Stimulated activated naive CD8-positive, alpha-beta T cell treated with anti-CD3 and anti-CD28 coated beads, Interleukin-15, Interleukin-2, amounts not matched to agents 100 ng/mL and 50 ng/mL, for 24 hours (primary cell): ENCODE data around the gene SYNGAP1.
A peak's percentile ranks its signal among the peaks of the same experiment; 100 is the strongest.
"Not testable (repeated sequence)": the region's sequence is repeated elsewhere in the genome, so short reads cannot be mapped to it uniquely, and the experiment has no call there.

Experiments
- H3K27ac Mint-ChIP-seq: one replicate; pipeline ENCODE4 v1.8.0; 2021; ENCODE audit warnings: mild to moderate bottlenecking, mixed read lengths
- H3K27me3 Mint-ChIP-seq: one replicate; pipeline ENCODE4 v1.8.0; 2021; ENCODE audit warnings: mixed read lengths
- H3K36me3 Mint-ChIP-seq: one replicate; pipeline ENCODE4 v1.8.0; 2021; ENCODE audit warnings: low read depth, mixed read lengths
- H3K4me1 Mint-ChIP-seq: one replicate; pipeline ENCODE4 v1.8.0; 2021; ENCODE audit warnings: low read depth, mixed read lengths
- H3K4me3 Mint-ChIP-seq: one replicate; pipeline ENCODE4 v1.8.0; 2021; ENCODE audit warnings: mild to moderate bottlenecking, mixed read lengths
- H3K9me3 Mint-ChIP-seq: one replicate; pipeline ENCODE4 v1.8.0; 2021; ENCODE audit warnings: mixed read lengths

Gene SYNGAP1

GRCh38 chr6:33391922-33392594 is 27.8 kb upstream of the SYNGAP1 start:
- no peaks in the 10 kb centered on the region for H3K27me3 Mint-ChIP-seq
- no peaks in the 10 kb centered on the region for H3K9me3 Mint-ChIP-seq
- peak overlapping the region; percentile 95 for H3K4me3 Mint-ChIP-seq
- H3K27ac Mint-ChIP-seq: peak overlapping the region; percentile 97
- peaks cover 20% of the 10 kb centered on the region for H3K36me3 Mint-ChIP-seq
- H3K4me1 Mint-ChIP-seq: peaks cover 33% of the 10 kb centered on the region

GRCh38 chr6:33392595-33392948 is 27.3 kb upstream of the SYNGAP1 start:
- Mint-ChIP-seq H3K4me1 (peaks cover 33% of the 10 kb centered on the region), H3K27ac (peak overlapping the region; percentile 97), H3K36me3 (peaks cover 22% of the 10 kb centered on the region), H3K27me3 (no peaks in the 10 kb centered on the region), H3K9me3 (no peaks in the 10 kb centered on the region), H3K4me3 (peak overlapping the region; percentile 95)

DNA sequence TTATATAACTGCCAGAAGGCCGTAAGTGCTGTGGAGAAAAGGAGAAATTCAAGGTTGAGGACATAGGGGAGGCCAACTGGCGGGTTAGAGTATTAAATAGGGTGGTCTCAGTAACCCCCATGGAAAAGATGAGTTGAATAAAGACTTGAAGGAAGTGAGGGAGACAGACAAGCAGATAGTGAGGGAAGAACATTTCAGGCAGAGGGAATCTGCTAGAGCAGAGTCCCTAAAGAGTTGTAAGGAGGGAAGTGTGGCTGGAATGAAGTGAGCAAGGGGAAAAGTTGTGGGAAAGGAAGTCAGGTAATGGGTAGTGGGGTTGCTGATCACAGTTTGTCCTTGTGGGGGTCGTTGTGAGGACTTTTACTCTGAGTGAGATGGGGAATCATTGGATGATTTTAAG is 26.9 kb upstream of the SYNGAP1 start:
- no peaks in the 10 kb centered on the region for H3K27me3 Mint-ChIP-seq
- no peaks in the 10 kb centered on the region for H3K9me3 Mint-ChIP-seq
- H3K4me3 Mint-ChIP-seq: peak overlapping the region; percentile 95
- peak overlapping the region; percentile 97 for H3K27ac Mint-ChIP-seq
- peaks cover 33% of the 10 kb centered on the region for H3K4me1 Mint-ChIP-seq
- peaks cover 27% of the 10 kb centered on the region for H3K36me3 Mint-ChIP-seq

- no peaks in the 10 kb centered on the region for H3K27me3 Mint-ChIP-seq
- no peak overlapping the region for H3K27ac Mint-ChIP-seq
- peaks cover 51% of the 10 kb centered on the region for H3K36me3 Mint-ChIP-seq
- H3K4me1 Mint-ChIP-seq: peaks cover 19% of the 10 kb centered on the region
- no peak overlapping the region for H3K4me3 Mint-ChIP-seq
- no peaks in the 10 kb centered on the region for H3K9me3 Mint-ChIP-seq
Measured at GRCh38 chr6:33397541-33397940, 22.3 kb upstream of the SYNGAP1 start.

- Mint-ChIP-seq H3K36me3 (peaks cover 55% of the 10 kb centered on the region), H3K4me1 (peaks cover 12% of the 10 kb centered on the region)
- H3K4me3 Mint-ChIP-seq, H3K27me3 Mint-ChIP-seq, H3K27ac Mint-ChIP-seq, H3K9me3 Mint-ChIP-seq: not testable (repeated sequence)
Measured at GRCh38 chr6:33398601-33399000, 21.3 kb upstream of the SYNGAP1 start.

DNA sequence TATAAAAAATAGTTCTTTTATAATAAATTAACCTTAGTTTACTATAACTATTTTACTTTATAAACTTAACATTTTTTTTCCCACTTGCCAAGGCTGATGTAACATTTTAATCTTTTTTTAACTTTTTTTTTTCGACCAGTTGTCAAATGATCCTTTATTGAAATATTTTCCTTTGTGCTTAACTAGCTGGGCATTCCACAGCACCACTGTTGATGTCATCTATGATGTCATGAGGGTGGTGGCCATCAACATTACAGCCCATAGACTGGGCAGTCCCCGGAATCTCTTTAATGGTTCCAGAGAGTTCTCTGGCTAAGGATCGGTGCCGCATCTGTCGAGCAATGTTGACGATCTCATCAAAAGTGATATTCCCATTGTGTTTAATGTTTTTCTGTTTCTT is 20.0 kb upstream of the SYNGAP1 start:
- H3K36me3 Mint-ChIP-seq: peaks cover 65% of the 10 kb centered on the region
- H3K27ac Mint-ChIP-seq, H3K4me3 Mint-ChIP-seq, H3K27me3 Mint-ChIP-seq, H3K4me1 Mint-ChIP-seq, H3K9me3 Mint-ChIP-seq: not testable (repeated sequence)

- peaks cover 9% of the 10 kb centered on the region for H3K4me1 Mint-ChIP-seq
- H3K36me3 Mint-ChIP-seq: peaks cover 76% of the 10 kb centered on the region
- no peak overlapping the region for H3K27ac Mint-ChIP-seq
- no peaks in the 10 kb centered on the region for H3K27me3 Mint-ChIP-seq
- no peaks in the 10 kb centered on the region for H3K9me3 Mint-ChIP-seq
- H3K4me3 Mint-ChIP-seq: no peak overlapping the region
Measured at GRCh38 chr6:33404884-33405283, 15.0 kb upstream of the SYNGAP1 start.

DNA sequence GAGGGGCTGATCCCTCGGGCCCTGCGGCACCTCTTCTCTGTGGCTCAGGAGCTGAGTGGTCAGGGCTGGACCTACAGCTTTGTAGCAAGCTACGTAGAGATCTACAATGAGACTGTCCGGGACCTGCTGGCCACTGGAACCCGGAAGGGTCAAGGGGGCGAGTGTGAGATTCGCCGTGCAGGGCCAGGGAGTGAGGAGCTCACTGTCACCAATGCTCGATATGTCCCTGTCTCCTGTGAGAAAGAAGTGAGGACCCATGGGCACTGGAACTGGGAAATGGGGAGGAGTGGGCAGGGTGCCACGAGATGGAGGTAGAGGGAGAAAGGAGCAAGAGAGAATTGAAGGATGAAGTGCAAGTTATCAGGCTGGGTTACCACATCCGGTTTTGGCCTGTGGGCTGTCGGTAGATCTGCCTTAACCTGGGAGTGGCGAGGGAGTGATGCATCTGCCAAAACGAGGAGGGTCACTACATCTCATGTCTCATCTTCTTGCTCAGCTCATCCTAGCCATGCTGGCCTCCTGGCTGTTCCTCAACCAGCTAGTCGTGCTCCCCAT is 14.4 kb upstream of the SYNGAP1 start:
- no peak overlapping the region for H3K4me3 Mint-ChIP-seq
- H3K27ac Mint-ChIP-seq: no peak overlapping the region
- no peaks in the 10 kb centered on the region for H3K9me3 Mint-ChIP-seq
- peaks cover 72% of the 10 kb centered on the region for H3K36me3 Mint-ChIP-seq
- H3K27me3 Mint-ChIP-seq: no peaks in the 10 kb centered on the region
- peaks cover 11% of the 10 kb centered on the region for H3K4me1 Mint-ChIP-seq

DNA sequence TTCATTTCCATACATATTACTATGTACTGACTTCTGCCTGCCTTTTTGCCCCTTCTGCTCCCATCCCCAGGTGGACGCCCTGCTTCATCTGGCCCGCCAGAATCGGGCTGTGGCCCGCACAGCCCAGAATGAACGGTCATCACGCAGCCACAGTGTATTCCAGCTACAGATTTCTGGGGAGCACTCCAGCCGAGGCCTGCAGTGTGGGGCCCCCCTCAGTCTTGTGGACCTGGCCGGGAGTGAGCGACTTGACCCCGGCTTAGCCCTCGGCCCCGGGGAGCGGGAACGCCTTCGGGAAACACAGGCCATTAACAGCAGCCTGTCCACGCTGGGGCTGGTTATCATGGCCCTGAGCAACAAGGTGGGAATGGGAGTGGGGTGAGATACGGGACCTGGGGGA is 13.7 kb upstream of the SYNGAP1 start:
- Mint-ChIP-seq H3K27me3 (no peaks in the 10 kb centered on the region), H3K9me3 (no peaks in the 10 kb centered on the region), H3K4me1 (peaks cover 11% of the 10 kb centered on the region), H3K27ac (no peak overlapping the region), H3K4me3 (no peak overlapping the region), H3K36me3 (peaks cover 72% of the 10 kb centered on the region)

GRCh38 chr6:33407132-33407718 is 12.6 kb upstream of the SYNGAP1 start:
- Mint-ChIP-seq H3K27me3 (no peaks in the 10 kb centered on the region), H3K4me1 (peaks cover 20% of the 10 kb centered on the region), H3K27ac (no peak overlapping the region), H3K36me3 (peaks cover 68% of the 10 kb centered on the region), H3K4me3 (no peak overlapping the region), H3K9me3 (no peaks in the 10 kb centered on the region)

DNA sequence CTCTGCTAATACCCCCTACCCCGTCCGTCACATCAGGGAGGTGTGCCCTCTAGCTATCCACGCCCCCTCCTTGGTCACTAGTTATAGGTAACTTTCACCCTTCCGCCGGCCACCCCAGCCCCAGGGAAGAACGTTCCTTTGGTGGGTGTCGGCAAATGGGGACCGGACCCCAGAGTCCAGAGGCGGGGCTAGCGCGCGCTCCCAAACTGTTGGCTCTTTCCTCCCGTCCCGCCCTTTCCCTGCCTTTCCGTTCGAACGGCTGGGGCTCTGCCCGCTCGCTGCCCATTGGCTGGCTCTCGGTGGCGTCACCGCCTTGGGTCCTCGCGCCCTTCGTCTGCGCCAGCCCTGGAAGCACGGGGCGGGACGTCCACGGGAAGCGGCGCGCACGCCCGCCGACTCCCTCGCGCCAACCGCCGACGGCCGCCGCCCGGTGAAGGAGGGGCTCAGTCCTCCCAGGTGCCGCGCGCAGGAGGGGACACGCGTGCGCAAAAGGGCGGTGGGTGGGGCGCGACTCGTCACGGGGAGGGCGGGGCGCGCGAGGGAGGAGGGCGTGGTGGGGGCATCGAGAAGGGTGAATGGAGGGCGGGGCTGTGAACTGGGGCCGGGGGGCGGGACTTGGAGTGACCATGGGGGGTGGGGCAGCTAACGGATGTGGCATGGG is 9.7 kb upstream of the SYNGAP1 start:
- peak overlapping the region; percentile 93 for H3K27ac Mint-ChIP-seq
- peaks cover 61% of the 10 kb centered on the region for H3K36me3 Mint-ChIP-seq
- peak overlapping the region; percentile 83 for H3K4me3 Mint-ChIP-seq
- no peaks in the 10 kb centered on the region for H3K9me3 Mint-ChIP-seq
- H3K4me1 Mint-ChIP-seq: peaks cover 44% of the 10 kb centered on the region
- H3K27me3 Mint-ChIP-seq: no peaks in the 10 kb centered on the region

DNA sequence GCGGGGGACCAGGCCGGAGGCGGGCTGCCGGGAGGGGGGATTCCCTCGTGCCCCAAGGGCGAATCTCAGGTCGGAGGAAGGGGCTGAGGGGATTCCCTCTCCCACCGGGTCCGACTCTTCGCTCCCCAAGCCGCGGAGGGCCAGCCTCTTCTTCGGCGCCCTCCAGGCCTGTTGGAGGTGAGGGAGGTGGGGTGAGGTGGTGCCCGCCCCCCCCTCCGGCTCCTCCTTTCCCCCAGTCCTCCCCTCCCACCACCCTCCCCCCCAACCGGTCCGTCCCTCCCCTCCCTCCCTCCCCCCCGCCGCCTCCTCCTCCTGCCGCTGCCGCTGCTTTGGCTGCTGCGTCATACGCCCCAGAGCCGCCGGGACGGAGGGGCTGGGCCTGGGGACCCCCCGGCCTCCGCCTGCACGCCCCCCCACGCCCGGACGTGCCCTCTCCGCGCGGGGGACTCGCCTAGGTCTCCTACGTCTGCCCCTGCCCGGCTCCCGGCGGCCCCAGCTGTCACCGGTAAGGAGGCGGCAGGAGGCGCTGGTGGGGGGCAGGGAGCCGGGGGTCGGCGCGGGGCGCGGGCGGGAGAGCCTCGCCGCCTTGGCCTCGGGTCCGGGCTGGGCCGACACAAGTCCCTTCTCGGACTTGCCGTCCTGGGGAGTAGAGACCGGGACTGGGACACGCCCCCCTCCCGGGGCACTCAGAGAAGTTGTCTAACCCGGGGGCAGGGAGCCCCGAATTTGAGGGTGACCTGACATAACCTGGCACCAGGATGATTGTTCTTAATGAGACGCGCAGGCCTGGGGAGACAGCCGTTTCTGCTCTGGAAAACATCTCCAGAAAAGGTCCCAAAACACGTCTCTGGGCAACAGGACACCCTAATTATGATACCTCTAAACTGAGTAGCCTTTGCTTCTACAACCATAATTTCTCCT is 8.9 kb upstream of the SYNGAP1 start, which contains the start of gene PHF1:
Gene PHF1 (plus strand): TSS at position 304 of the 921 bp plus-strand sequence. CDS start 1,250 bp downstream, outside the sequence.
- Mint-ChIP-seq H3K9me3 (no peaks in the 10 kb centered on the region), H3K27ac (peak within 1 kb of the TSS; percentile 93), H3K4me1 (peaks cover 52% of the 10 kb centered on the region), H3K27me3 (no peaks in the 10 kb centered on the region), H3K4me3 (peak within 1 kb of the TSS; percentile 83), H3K36me3 (peaks cover 60% of the 10 kb centered on the region)

- peak overlapping the region; percentile 83 for H3K4me3 Mint-ChIP-seq
- peaks cover 60% of the 10 kb centered on the region for H3K36me3 Mint-ChIP-seq
- H3K4me1 Mint-ChIP-seq: peaks cover 58% of the 10 kb centered on the region
- H3K9me3 Mint-ChIP-seq: no peaks in the 10 kb centered on the region
- no peaks in the 10 kb centered on the region for H3K27me3 Mint-ChIP-seq
- H3K27ac Mint-ChIP-seq: peak overlapping the region; percentile 72
Measured at GRCh38 chr6:33411632-33412005, 8.2 kb upstream of the SYNGAP1 start.

DNA sequence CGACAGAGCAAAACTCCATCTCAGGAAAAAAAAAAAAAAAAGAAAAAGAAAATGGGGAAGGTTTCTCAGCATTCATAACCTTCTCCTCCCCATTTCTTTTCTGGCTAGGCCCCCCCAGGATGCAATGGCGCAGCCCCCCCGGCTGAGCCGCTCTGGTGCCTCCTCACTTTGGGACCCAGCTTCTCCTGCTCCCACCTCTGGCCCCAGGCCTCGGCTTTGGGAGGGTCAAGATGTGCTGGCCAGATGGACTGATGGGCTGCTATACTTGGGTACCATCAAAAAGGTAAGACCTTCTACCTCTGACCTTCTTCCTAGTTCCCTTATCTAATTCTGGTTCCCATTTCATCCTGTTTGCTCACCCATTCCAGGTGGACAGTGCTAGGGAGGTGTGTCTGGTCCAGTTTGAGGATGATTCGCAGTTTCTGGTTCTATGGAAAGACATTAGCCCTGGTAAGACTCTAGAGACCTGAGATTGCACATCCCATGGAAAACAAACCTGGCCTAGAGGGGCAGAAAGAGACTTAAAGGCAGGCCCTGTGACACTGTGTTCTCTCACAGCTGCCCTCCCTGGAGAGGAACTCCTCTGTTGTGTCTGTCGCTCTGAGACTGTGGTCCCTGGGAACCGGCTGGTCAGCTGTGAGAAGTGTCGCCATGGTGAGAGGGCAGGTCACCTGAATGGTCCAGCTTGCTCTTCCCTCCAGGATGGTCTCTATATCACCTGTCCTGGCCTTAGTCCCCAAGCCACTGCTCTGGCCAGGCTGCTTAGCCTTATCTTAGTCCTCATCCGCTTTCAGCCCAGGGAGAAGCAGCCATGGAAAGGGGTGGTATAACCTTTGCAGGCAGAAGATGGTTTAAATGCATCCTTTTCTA is 7.5 kb upstream of the SYNGAP1 start:
- Mint-ChIP-seq H3K27me3 (no peaks in the 10 kb centered on the region), H3K27ac (peak overlapping the region; percentile 81), H3K4me1 (peaks cover 66% of the 10 kb centered on the region), H3K4me3 (peak overlapping the region; percentile 51), H3K9me3 (no peaks in the 10 kb centered on the region), H3K36me3 (peaks cover 54% of the 10 kb centered on the region)
